A673 (cell line): ENCODE measurements around the gene ETV4. TPM values are rescaled to one million over a fixed set of nuclear protein-coding genes. Genes with fewer than 3 reads are reported as not detected.

Source experiments
- BruUV-seq: library from RNA; stranded (reverse); fragments of 400-500 nt; replicated peaks from 2 replicates; lab custom pipeline; 2021; lab: Mats Ljungman, UMichigan
- CTCF ChIA-PET: fragments of 300-600 bp; sonication (Branson Sonifier 250); formaldehyde crosslinking; loops from one replicate; lab custom pipeline; 2022; ENCODE audit warnings: antibody characterized with exemption; lab: Charles Lee
- POLR2A ChIA-PET: fragments of 300-600 bp; sonication (Branson Sonifier 250); formaldehyde crosslinking; loops from one replicate; lab custom pipeline; 2022; ENCODE audit warnings: antibody characterized with exemption; ENCODE audit not compliant: low non-redundant PET; lab: Charles Lee
- DNase-seq: peaks from one replicate; pipeline ENCODE4 v3.0.0-alpha.2; 2015; ENCODE audit warnings: low spot score
- H3K27ac ChIP-seq: fragments of 200-600 bp; sonication (generic); 2 replicates; pipeline ENCODE4 v1.5.1; 2016; ENCODE audit warnings: mixed run types, low read depth, mild to moderate bottlenecking, mixed read lengths, antibody characterized with exemption, low read length; ENCODE audit not compliant: poor library complexity, severe bottlenecking
- H3K27me3 ChIP-seq: fragments of 200-600 bp; sonication (generic); replicated peaks from 2 replicates; pipeline ENCODE4 v1.6.1; 2017; ENCODE audit warnings: mixed run types, low read depth, mild to moderate bottlenecking, mixed read lengths, antibody characterized with exemption, low read length; ENCODE audit not compliant: insufficient read depth, poor library complexity
- H3K36me3 ChIP-seq: fragments of 200-600 bp; sonication (generic); 2 replicates; pipeline ENCODE4 v1.6.1; 2016; ENCODE audit warnings: mixed run types, mild to moderate bottlenecking, mixed read lengths, antibody characterized with exemption, low read length; ENCODE audit not compliant: insufficient read depth, poor library complexity, severe bottlenecking
- H3K4me1 ChIP-seq: fragments of 200-600 bp; sonication (generic); 2 replicates; pipeline ENCODE4 v1.6.1; 2017; ENCODE audit warnings: mixed run types, mild to moderate bottlenecking, mixed read lengths, antibody characterized with exemption, low read length; ENCODE audit not compliant: insufficient read depth, poor library complexity, severe bottlenecking
- H3K4me3 ChIP-seq: fragments of 200-600 bp; sonication (generic); 2 replicates; pipeline ENCODE4 v1.5.1; 2016; ENCODE audit warnings: low read depth, mixed run types, mild to moderate bottlenecking, mixed read lengths, low read length; ENCODE audit not compliant: poor library complexity, severe bottlenecking
- H3K9me3 ChIP-seq: fragments of 200-600 bp; sonication (generic); 2 replicates; pipeline ENCODE4 v1.6.1; 2016; ENCODE audit warnings: mixed run types, low read depth, mild to moderate bottlenecking, mixed read lengths, antibody characterized with exemption, low read length; ENCODE audit not compliant: poor library complexity, severe bottlenecking
- EZH2 ChIP-seq: fragments of 200-600 bp; sonication (generic); IDR thresholded peaks from 2 replicates; pipeline ENCODE4 v1.6.1; 2017; ENCODE audit warnings: borderline replicate concordance, low read depth, mild to moderate bottlenecking, mixed read lengths, antibody characterized with exemption, low read length; ENCODE audit not compliant: poor library complexity, severe bottlenecking
- intact Hi-C: fragments of 100-400 bp; cut with micrococcal nuclease; formaldehyde crosslinking; loops from one replicate; pipeline ENCODE4 v1.10.0; 2022; ENCODE audit not compliant: unreplicated experiment
- total RNA-seq: library from RNA; stranded (reverse); gene quantifications from 2 replicates; pipeline ENCODE4 v1.2.3, GENCODE V29; 2021
- TF ChIP-seq, protein P1 (sequence below): fragments of 300-800, 200-600 bp; sonication (generic); conservative IDR thresholded peaks from 2 replicates; pipeline ENCODE4 v1.5.1; 2017; ENCODE audit warnings: low read depth, mild to moderate bottlenecking, antibody characterized with exemption, low read length, moderate library complexity, mixed read lengths

The ETV4 gene
- total RNA-seq, 1 experiment from 2014 or later, result 31.2 TPM

DNA sequence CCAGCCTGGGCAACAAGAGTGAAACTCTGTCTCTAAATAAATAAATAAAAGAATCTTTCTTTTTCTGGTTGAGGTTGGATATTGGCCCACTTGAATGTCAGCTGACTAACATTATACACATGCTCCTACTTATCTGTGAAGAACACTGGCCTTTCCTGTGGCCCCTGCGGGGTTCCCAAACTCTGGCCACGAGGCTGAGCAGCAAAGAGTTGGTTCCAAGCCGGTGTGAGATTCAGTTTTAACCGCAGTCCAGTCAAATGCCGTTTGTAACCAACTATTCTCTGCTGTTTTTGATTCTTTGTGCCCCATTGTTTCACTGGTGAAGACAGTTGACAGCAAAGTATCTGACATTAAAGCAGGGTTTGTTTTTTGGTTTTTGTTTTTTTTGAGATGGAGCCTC, 11.2 kb downstream of the ETV4 start:
- Histone ChIP-seq H3K36me3 (no peaks in the 10 kb centered on the region), H3K4me3 (no peak overlapping the region), H3K27ac (no peak overlapping the region), H3K9me3 (no peaks in the 10 kb centered on the region), H3K4me1 (peaks cover 19% of the 10 kb centered on the region), H3K27me3 (no peaks in the 10 kb centered on the region)
- no TSS peak for BruUV-seq
- ChIA-PET POLR2A (no interaction called here), CTCF (no interaction called here)
- intact Hi-C loops, result no loop called here
- TF ChIP-seq, protein P1, sequence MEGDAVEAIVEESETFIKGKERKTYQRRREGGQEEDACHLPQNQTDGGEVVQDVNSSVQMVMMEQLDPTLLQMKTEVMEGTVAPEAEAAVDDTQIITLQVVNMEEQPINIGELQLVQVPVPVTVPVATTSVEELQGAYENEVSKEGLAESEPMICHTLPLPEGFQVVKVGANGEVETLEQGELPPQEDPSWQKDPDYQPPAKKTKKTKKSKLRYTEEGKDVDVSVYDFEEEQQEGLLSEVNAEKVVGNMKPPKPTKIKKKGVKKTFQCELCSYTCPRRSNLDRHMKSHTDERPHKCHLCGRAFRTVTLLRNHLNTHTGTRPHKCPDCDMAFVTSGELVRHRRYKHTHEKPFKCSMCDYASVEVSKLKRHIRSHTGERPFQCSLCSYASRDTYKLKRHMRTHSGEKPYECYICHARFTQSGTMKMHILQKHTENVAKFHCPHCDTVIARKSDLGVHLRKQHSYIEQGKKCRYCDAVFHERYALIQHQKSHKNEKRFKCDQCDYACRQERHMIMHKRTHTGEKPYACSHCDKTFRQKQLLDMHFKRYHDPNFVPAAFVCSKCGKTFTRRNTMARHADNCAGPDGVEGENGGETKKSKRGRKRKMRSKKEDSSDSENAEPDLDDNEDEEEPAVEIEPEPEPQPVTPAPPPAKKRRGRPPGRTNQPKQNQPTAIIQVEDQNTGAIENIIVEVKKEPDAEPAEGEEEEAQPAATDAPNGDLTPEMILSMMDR, result no peak
- TF ChIP-seq EZH2, result no peak
- no peak for DNase-seq

DNA sequence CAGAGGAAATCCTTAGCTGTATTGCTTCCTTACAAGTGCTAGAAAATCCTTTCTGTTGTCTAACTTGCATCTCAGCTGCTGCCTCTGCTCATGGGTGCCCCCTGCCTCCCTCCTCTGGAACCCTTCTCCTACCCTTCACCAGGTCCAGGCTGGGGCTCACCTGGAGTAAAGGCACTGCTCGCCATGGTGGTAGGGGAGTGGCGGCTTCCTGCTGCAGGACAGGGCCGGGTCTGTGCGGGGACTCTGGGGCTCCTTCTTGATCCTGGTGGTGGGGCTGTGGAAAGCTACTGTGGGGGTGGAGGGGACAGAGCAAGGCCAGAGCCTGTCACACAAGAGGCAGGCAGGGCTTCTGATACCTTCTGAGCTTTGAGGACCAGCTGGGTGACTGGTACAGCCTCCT, 12.4 kb downstream of the ETV4 start:
- Histone ChIP-seq H3K27me3 (no peaks in the 10 kb centered on the region), H3K9me3 (no peaks in the 10 kb centered on the region), H3K4me3 (no peak overlapping the region), H3K36me3 (no peaks in the 10 kb centered on the region), H3K27ac (no peak overlapping the region), H3K4me1 (peaks cover 21% of the 10 kb centered on the region)
- CTCF ChIA-PET, result no interaction called here
- no peak for DNase-seq
- no TSS peak for BruUV-seq
- intact Hi-C loops, result no loop called here
- POLR2A ChIA-PET, result no interaction called here
- no peak for TF ChIP-seq EZH2
- TF ChIP-seq, protein P1, result no peak

GRCh38 chr17:43532581-43532980, 13.6 kb downstream of the ETV4 start:
- ChIA-PET POLR2A (no interaction called here), CTCF (no interaction called here)
- Histone ChIP-seq H3K27me3 (no peaks in the 10 kb centered on the region), H3K4me1 (peaks cover 21% of the 10 kb centered on the region), H3K9me3 (no peaks in the 10 kb centered on the region), H3K36me3 (no peaks in the 10 kb centered on the region), H3K4me3 (no peak overlapping the region), H3K27ac (no peak overlapping the region)
- BruUV-seq, result no TSS peak
- DNase-seq, result no peak
- no peak for TF ChIP-seq EZH2
- TF ChIP-seq, protein P1, result no peak
- intact Hi-C loops, result no loop called here
